HG03045 (cell line): ENCODE results near the gene FZD10.

ENCODE experiments used
- ATAC-seq: cut with Tn5 transposase; IDR thresholded peaks from one replicate; pipeline ENCODE4 v1.9.1; 2021; ENCODE audit warnings: mild to moderate bottlenecking, moderate library complexity; ENCODE audit not compliant: unreplicated experiment

FZD10 gene

GRCh38 chr12:130131025-130131424 is 31.2 kb upstream of the FZD10 start:
- no peak for ATAC-seq

GRCh38 chr12:130131801-130132200 is 30.5 kb upstream of the FZD10 start:
- ATAC-seq, result no peak

GRCh38 chr12:130132831-130133511 is 29.3 kb upstream of the FZD10 start:
- ATAC-seq, result no peak

- ATAC-seq, result no peak
These were observed 28.3 kb upstream of the FZD10 start for GRCh38 chr12:130133851-130134562.

GRCh38 chr12:130134563-130134915 is 27.7 kb upstream of the FZD10 start:
- ATAC-seq, result no peak

- ATAC-seq, result no peak
These were observed 25.7 kb upstream of the FZD10 start for GRCh38 chr12:130136509-130137039.

- ATAC-seq, result no peak
These were observed 24.9 kb upstream of the FZD10 start for GRCh38 chr12:130137040-130138018.

GRCh38 chr12:130138478-130138877 is 23.8 kb upstream of the FZD10 start:
- ATAC-seq, result no peak

- ATAC-seq, result no peak
These were observed 22.5 kb upstream of the FZD10 start for GRCh38 chr12:130139567-130140421.

- ATAC-seq, result no peak
These were observed 21.2 kb upstream of the FZD10 start for GRCh38 chr12:130141105-130141504.

- ATAC-seq, result no peak
These were observed 20.2 kb upstream of the FZD10 start for GRCh38 chr12:130141901-130142683.

- ATAC-seq, result no peak
These were observed 19.5 kb upstream of the FZD10 start for GRCh38 chr12:130142736-130143135.

- ATAC-seq, result no peak
These were observed 19.1 kb upstream of the FZD10 start for GRCh38 chr12:130143136-130143535.

- no peak for ATAC-seq
These were observed 18.0 kb upstream of the FZD10 start for GRCh38 chr12:130144256-130144655.

- ATAC-seq, result no peak
These were observed 16.5 kb upstream of the FZD10 start for GRCh38 chr12:130145731-130146130.

GRCh38 chr12:130146176-130146931 is 15.9 kb upstream of the FZD10 start:
- ATAC-seq, result no peak

GRCh38 chr12:130147875-130148596 is 14.2 kb upstream of the FZD10 start:
- ATAC-seq, result no peak

- ATAC-seq, result no peak
These were observed 10.4 kb upstream of the FZD10 start for GRCh38 chr12:130151846-130152245.
